Measurements from ENCODE around the gene LYZL6. TPM values are rescaled to one million over a fixed set of nuclear protein-coding genes. Genes with fewer than 3 reads are reported as not detected.

The LYZL6 gene
- total and polyA plus RNA-seq, 7 donors: not detected

- H3K4me3 ChIP-seq: no peak overlapping the region
- WGBS, 2 donors: 94 to 97% methylated on average over 4 of the region's 4 CpGs
- H3K27ac ChIP-seq: no peak overlapping the region
- no peaks in the 10 kb centered on the region for H3K27me3 ChIP-seq
- DNase-seq: no peak
- intact Hi-C loops (cut with DNase I): no loop called here
- no peak for TF ChIP-seq CTCF (IDR thresholded peaks at IDR 0.05)
- TF ChIP-seq POLR2A (IDR thresholded peaks at IDR 0.05): no peak
- no peak for TF ChIP-seq POLR2AphosphoS5 (IDR thresholded peaks at IDR 0.05)
- TF ChIP-seq EP300 (IDR thresholded peaks at IDR 0.05): no peak
- no peaks in the 10 kb centered on the region for H3K9me3 ChIP-seq
- H3K4me1 ChIP-seq: no peaks in the 10 kb centered on the region
- H3K36me3 ChIP-seq: no peaks in the 10 kb centered on the region
Observed at GRCh38 chr17:35893751-35894150, 49.8 kb downstream of the LYZL6 start.

GRCh38 chr17:35892091-35893035 is 51.1 kb downstream of the LYZL6 start:
- 56 to 69% methylated on average over 6 of the region's 6 CpGs for WGBS, 2 donors
- intact Hi-C loops (cut with DNase I): no loop called here
- H3K27ac ChIP-seq: no peak overlapping the region

GRCh38 chr17:35891269-35891668 is 52.2 kb downstream of the LYZL6 start:
- no peaks in the 10 kb centered on the region for H3K36me3 ChIP-seq
- H3K4me1 ChIP-seq: no peaks in the 10 kb centered on the region
- H3K27ac ChIP-seq: no peak overlapping the region
- WGBS, 2 donors: 81 to 84% methylated on average over 4 of the region's 4 CpGs
- intact Hi-C loops (cut with DNase I): no loop called here
- no peak for DNase-seq
- no peak overlapping the region for H3K4me3 ChIP-seq
- H3K9me3 ChIP-seq: no peaks in the 10 kb centered on the region
- TF ChIP-seq POLR2A (IDR thresholded peaks at IDR 0.05) (no peak), EP300 (IDR thresholded peaks at IDR 0.05) (no peak), CTCF (IDR thresholded peaks at IDR 0.05) (no peak), POLR2AphosphoS5 (IDR thresholded peaks at IDR 0.05) (no peak)
- no peaks in the 10 kb centered on the region for H3K27me3 ChIP-seq

More at GRCh38 chr17:35892091-35893035, 51.1 kb downstream of the LYZL6 start:
- TF ChIP-seq EP300 (IDR thresholded peaks at IDR 0.05) (no peak), CTCF (IDR thresholded peaks at IDR 0.05) (no peak), POLR2AphosphoS5 (IDR thresholded peaks at IDR 0.05) (no peak), POLR2A (IDR thresholded peaks at IDR 0.05) (no peak)
- no peaks in the 10 kb centered on the region for H3K27me3 ChIP-seq
- no peaks in the 10 kb centered on the region for H3K4me1 ChIP-seq
- no peaks in the 10 kb centered on the region for H3K36me3 ChIP-seq
- DNase-seq: no peak
- no peaks in the 10 kb centered on the region for H3K9me3 ChIP-seq
- H3K4me3 ChIP-seq: no peak overlapping the region

GRCh38 chr17:35890774-35891155 is 52.7 kb downstream of the LYZL6 start:
- Histone ChIP-seq H3K4me3 (no peak overlapping the region), H3K27ac (no peak overlapping the region), H3K36me3 (no peaks in the 10 kb centered on the region), H3K9me3 (no peaks in the 10 kb centered on the region), H3K27me3 (no peaks in the 10 kb centered on the region), H3K4me1 (no peaks in the 10 kb centered on the region)
- WGBS, 2 donors: 58 to 65% methylated on average over 4 of the region's 4 CpGs
- intact Hi-C loops (cut with DNase I): no loop called here
- DNase-seq: no peak
- TF ChIP-seq CTCF (IDR thresholded peaks at IDR 0.05) (no peak), POLR2A (IDR thresholded peaks at IDR 0.05) (no peak), POLR2AphosphoS5 (IDR thresholded peaks at IDR 0.05) (no peak), EP300 (IDR thresholded peaks at IDR 0.05) (no peak)

Measured in sigmoid colon (tissue), 7 donors.